GM19395 (cell line): ENCODE results near the gene LDLRAD3.
"Not testable (repeated sequence)": the region's sequence is repeated elsewhere in the genome, so short reads cannot be mapped to it uniquely, and the experiment has no call there.

Experiments used
- ATAC-seq: cut with Tn5 transposase; IDR thresholded peaks from one replicate; pipeline ENCODE4 v1.9.1; 2021; ENCODE audit warnings: mild to moderate bottlenecking, moderate library complexity; ENCODE audit not compliant: unreplicated experiment

LDLRAD3 gene

GRCh38 chr11:35943713-35944502, at the start of gene LDLRAD3:
TSS of gene LDLRAD3 (plus strand) at chr11:35944062. CDS start at chr11:35944099, 37 bp downstream.
- ATAC-seq: peak; percentile 75

- ATAC-seq: no peak
Measured at GRCh38 chr11:35897019-35897418, 46.8 kb upstream of the LDLRAD3 start.

- no peak for ATAC-seq
Measured at GRCh38 chr11:35902961-35903360, 40.9 kb upstream of the LDLRAD3 start.

- no peak for ATAC-seq
Measured at GRCh38 chr11:35905646-35906276, 38.1 kb upstream of the LDLRAD3 start.

- ATAC-seq: no peak
Measured at GRCh38 chr11:35906277-35906661, 37.6 kb upstream of the LDLRAD3 start.

GRCh38 chr11:35906681-35907080, 37.2 kb upstream of the LDLRAD3 start:
- no peak for ATAC-seq

- ATAC-seq: peak; percentile 93
Measured at GRCh38 chr11:35907648-35908431, 36.0 kb upstream of the LDLRAD3 start.

- ATAC-seq: peak; percentile 19
Measured at GRCh38 chr11:35908432-35908771, 35.5 kb upstream of the LDLRAD3 start.

GRCh38 chr11:35909511-35910265, 34.2 kb upstream of the LDLRAD3 start:
- ATAC-seq: no peak

- no peak for ATAC-seq
Measured at GRCh38 chr11:35911013-35911412, 32.8 kb upstream of the LDLRAD3 start.

GRCh38 chr11:35911616-35912165, 32.2 kb upstream of the LDLRAD3 start:
- ATAC-seq: no peak

- ATAC-seq: not testable (repeated sequence)
Measured at GRCh38 chr11:35912436-35912835, 31.4 kb upstream of the LDLRAD3 start.

- ATAC-seq: no peak
Measured at GRCh38 chr11:35912883-35913624, 30.8 kb upstream of the LDLRAD3 start.

- no peak for ATAC-seq
Measured at GRCh38 chr11:35914816-35915215, 29.0 kb upstream of the LDLRAD3 start.

- ATAC-seq: no peak
Measured at GRCh38 chr11:35916270-35916669, 27.6 kb upstream of the LDLRAD3 start.

GRCh38 chr11:35917676-35918075, 26.2 kb upstream of the LDLRAD3 start:
- peak; percentile 79 for ATAC-seq

- no peak for ATAC-seq
Measured at GRCh38 chr11:35918716-35919115, 25.1 kb upstream of the LDLRAD3 start.

GRCh38 chr11:35919244-35919643, 24.6 kb upstream of the LDLRAD3 start:
- no peak for ATAC-seq

GRCh38 chr11:35923452-35923851, 20.4 kb upstream of the LDLRAD3 start:
- ATAC-seq: no peak

- no peak for ATAC-seq
Measured at GRCh38 chr11:35924811-35925210, 19.1 kb upstream of the LDLRAD3 start.
